Breast epithelium (tissue), 4 donors: Measurements from ENCODE around the gene TIGD4. TPM values are rescaled to one million over a fixed set of nuclear protein-coding genes. Genes with fewer than 3 reads are reported as not detected.

Experiments
- DNase-seq, 2 donors: peaks; one replicate each; pipeline ENCODE4 v3.0.0-alpha.2; 2019; ENCODE audit warnings: low spot score in 2 of 2
- H3K27ac ChIP-seq, 2 donors: fragments of 200-600 bp; sonication (generic) in 1 of 2; one replicate each; pipeline ENCODE4 v1.5.1; 2016 to 2019; ENCODE audit warnings: mild to moderate bottlenecking in 1 of 2
- H3K27me3 ChIP-seq, 2 donors: fragments of 200-600 bp; sonication (generic) in 1 of 2; one replicate each; pipeline versions ENCODE4 v1.5.1 to v1.6.0; 2017 to 2019; ENCODE audit warnings: control low read depth in 1 of 2, mild to moderate bottlenecking in 1 of 2
- H3K36me3 ChIP-seq: fragments of 200-600 bp; one replicate; pipeline ENCODE4 v1.5.1; 2019
- H3K4me1 ChIP-seq, 2 donors: fragments of 200-600 bp; sonication (generic); one replicate each; pipeline ENCODE4 v1.5.1; 2016 to 2019; ENCODE audit warnings: control low read depth in 1 of 2
- H3K4me3 ChIP-seq, 3 donors: fragments of 200-600 bp; sonication (generic); 1 replicate in 2 of 3; 2 replicates in 1 of 3; pipeline ENCODE4 v1.5.1; 2016 to 2019; ENCODE audit warnings: mild to moderate bottlenecking in 3 of 3, moderate library complexity in 2 of 3
- H3K9me3 ChIP-seq, 2 donors: fragments of 200-600 bp; sonication (generic) in 1 of 2; one replicate each; pipeline ENCODE4 v1.5.1; 2016 to 2019; ENCODE audit warnings: control low read depth in 1 of 2
- POLR2A ChIP-seq: fragments of 450-650 bp; IDR thresholded peaks from one replicate; pipeline ENCODE4 v1.6.1; 2016; ENCODE audit warnings: antibody characterized with exemption, mild to moderate bottlenecking, moderate library complexity
- POLR2AphosphoS5 ChIP-seq, 3 donors: sonication (generic); formaldehyde crosslinking; IDR thresholded peaks; one replicate each; pipeline ENCODE4 v1.6.1; 2017; ENCODE audit warnings: antibody characterized with exemption in 3 of 3
- intact Hi-C: fragments of 100-400 bp; cut with DNase I; formaldehyde crosslinking; loops from one replicate; pipeline ENCODE4 v1.15.1; 2023; ENCODE audit warnings: low total_unique reads
- total RNA-seq, 3 donors: library from RNA; depleted of rRNA; stranded (reverse); fragments of >200 nt; gene quantifications; one replicate each; pipeline ENCODE4 v1.1.0, GENCODE V29; 2016
- TF ChIP-seq, protein P1 (sequence below), 3 donors: fragments of 450-650 bp; IDR thresholded peaks; one replicate each; pipeline ENCODE4 v1.5.1; 2016 to 2017; ENCODE audit warnings: antibody characterized with exemption in 3 of 3, mild to moderate bottlenecking in 3 of 3, moderate library complexity in 3 of 3

The TIGD4 gene
- total RNA-seq, 3 donors from 2014 or later: 0.16 to 1.6 (median 0.66) TPM

DNA sequence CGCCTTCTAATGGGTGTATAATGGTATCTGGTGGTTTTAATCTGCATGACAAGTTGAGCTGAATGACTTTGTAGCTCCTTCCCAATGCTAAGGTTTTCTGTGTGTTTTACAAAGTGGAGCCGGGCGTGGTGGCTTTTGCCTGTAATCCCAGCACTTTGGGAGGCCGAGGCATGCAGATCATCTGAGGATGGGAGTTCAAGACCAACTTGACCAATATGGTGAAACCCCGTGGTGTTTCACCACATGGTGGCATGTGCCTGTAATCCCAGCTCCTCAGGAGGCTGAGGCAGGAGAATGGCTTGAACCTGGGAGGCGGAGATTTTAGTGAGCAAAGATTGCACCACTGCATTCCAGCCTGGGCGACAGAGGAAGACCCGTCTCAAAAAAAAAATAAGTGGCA, 29.1 kb upstream of the TIGD4 start:
- Histone ChIP-seq H3K9me3 (no peaks in the 10 kb centered on the region), H3K36me3 (no peaks in the 10 kb centered on the region), H3K4me1 (no peaks in the 10 kb centered on the region), H3K27ac (no peak overlapping the region), H3K27me3 (no peaks in the 10 kb centered on the region), H3K4me3 (no peak overlapping the region)
- intact Hi-C loops: no loop called here
- no peak for TF ChIP-seq POLR2AphosphoS5 (IDR thresholded peaks at IDR 0.05)
- TF ChIP-seq POLR2A: no peak
- TF ChIP-seq, protein P1, sequence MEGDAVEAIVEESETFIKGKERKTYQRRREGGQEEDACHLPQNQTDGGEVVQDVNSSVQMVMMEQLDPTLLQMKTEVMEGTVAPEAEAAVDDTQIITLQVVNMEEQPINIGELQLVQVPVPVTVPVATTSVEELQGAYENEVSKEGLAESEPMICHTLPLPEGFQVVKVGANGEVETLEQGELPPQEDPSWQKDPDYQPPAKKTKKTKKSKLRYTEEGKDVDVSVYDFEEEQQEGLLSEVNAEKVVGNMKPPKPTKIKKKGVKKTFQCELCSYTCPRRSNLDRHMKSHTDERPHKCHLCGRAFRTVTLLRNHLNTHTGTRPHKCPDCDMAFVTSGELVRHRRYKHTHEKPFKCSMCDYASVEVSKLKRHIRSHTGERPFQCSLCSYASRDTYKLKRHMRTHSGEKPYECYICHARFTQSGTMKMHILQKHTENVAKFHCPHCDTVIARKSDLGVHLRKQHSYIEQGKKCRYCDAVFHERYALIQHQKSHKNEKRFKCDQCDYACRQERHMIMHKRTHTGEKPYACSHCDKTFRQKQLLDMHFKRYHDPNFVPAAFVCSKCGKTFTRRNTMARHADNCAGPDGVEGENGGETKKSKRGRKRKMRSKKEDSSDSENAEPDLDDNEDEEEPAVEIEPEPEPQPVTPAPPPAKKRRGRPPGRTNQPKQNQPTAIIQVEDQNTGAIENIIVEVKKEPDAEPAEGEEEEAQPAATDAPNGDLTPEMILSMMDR (IDR thresholded peaks at IDR 0.05): no peak
- DNase-seq: no peak

DNA sequence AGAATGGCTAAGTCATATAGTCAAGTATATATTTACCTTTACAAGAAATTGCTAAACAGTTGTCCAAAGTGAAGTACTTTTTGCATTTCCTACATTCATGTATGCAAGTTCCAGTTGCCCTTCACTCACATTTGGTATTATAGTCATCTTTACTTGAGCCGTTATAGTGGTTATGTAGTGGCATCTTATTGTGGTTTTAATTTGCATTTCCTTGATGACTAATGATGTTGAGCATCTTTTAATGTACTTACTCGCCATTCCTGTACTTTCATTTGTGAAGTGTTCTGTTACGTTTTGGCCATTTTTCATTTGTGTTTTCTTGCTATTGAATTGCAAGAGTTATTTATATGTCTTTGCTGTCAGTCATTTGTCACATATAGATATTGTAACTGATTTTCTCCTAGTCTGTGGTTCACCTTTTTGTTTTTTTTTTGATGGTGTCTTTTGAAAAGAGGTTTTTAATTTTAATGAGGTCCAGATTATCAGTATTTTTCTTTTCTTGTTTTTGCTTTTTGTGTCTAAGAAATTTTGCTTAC, 27.8 kb upstream of the TIGD4 start:
- Histone ChIP-seq H3K27me3 (no peaks in the 10 kb centered on the region), H3K36me3 (no peaks in the 10 kb centered on the region), H3K9me3 (no peaks in the 10 kb centered on the region), H3K27ac (no peak overlapping the region), H3K4me3 (no peak overlapping the region), H3K4me1 (no peaks in the 10 kb centered on the region)
- no peak for DNase-seq
- no peak for TF ChIP-seq POLR2A
- TF ChIP-seq POLR2AphosphoS5 (IDR thresholded peaks at IDR 0.05): no peak
- TF ChIP-seq, protein P1 (IDR thresholded peaks at IDR 0.05): no peak
- intact Hi-C loops: no loop called here

DNA sequence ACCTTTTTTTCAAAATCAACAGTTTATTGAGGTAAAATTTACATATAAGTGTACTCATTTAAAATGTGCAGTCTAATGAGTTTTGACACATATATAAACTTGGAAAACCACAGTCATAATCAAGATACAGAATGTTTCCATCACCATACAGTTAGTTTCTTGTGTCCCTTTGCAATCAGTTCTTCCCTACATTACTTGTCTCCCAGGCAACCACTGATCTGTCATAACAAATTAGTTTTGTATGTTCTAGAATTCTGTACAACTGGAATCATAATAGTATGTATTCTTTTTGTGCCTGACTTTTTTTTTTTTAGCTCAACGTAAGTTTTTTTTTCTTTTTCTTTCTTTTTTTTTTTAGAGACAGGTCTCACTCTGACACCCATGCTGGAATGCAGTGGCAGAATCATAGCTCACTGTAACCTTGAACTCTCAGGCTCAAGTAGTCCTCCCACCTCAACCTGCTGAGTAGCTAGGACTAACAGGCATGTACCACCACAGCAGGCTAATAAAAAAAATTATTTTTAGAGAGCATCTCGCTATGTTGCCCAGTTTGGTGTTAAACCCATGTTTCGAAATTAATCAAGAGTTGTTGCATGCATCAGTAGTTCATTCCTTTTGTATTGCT, 27.1 kb upstream of the TIGD4 start:
- Histone ChIP-seq H3K27ac (no peak overlapping the region), H3K36me3 (no peaks in the 10 kb centered on the region), H3K9me3 (no peaks in the 10 kb centered on the region), H3K27me3 (no peaks in the 10 kb centered on the region), H3K4me1 (no peaks in the 10 kb centered on the region), H3K4me3 (no peak overlapping the region)
- DNase-seq: no peak
- TF ChIP-seq POLR2AphosphoS5 (IDR thresholded peaks at IDR 0.05) (no peak), POLR2A (no peak)
- TF ChIP-seq, protein P1 (IDR thresholded peaks at IDR 0.05): no peak
- intact Hi-C loops: no loop called here

- Histone ChIP-seq H3K9me3 (no peaks in the 10 kb centered on the region), H3K4me1 (no peaks in the 10 kb centered on the region), H3K27ac (peak overlapping the region in 1 of 2 donors; percentile 35), H3K4me3 (no peak overlapping the region), H3K36me3 (no peaks in the 10 kb centered on the region), H3K27me3 (no peaks in the 10 kb centered on the region)
- no peak for DNase-seq
- intact Hi-C loops: no loop called here
- TF ChIP-seq POLR2AphosphoS5 (IDR thresholded peaks at IDR 0.05) (no peak), POLR2A (no peak)
- TF ChIP-seq, protein P1 (IDR thresholded peaks at IDR 0.05): no peak
Observed at GRCh38 chr4:152805818-152806217, 26.3 kb upstream of the TIGD4 start.

- peak overlapping the region in 1 of 2 donors; percentile 35 for H3K27ac ChIP-seq
- no peaks in the 10 kb centered on the region for H3K27me3 ChIP-seq
- TF ChIP-seq POLR2A (no peak), POLR2AphosphoS5 (IDR thresholded peaks at IDR 0.05) (no peak)
- TF ChIP-seq, protein P1 (IDR thresholded peaks at IDR 0.05): no peak
- H3K9me3 ChIP-seq: no peaks in the 10 kb centered on the region
- H3K4me1 ChIP-seq: no peaks in the 10 kb centered on the region
- intact Hi-C loops: no loop called here
- H3K36me3 ChIP-seq: no peaks in the 10 kb centered on the region
- H3K4me3 ChIP-seq: no peak overlapping the region
- DNase-seq: no peak
Observed at GRCh38 chr4:152805071-152805650, 25.6 kb upstream of the TIGD4 start.
